COR-L47 (cell line): ENCODE data around the gene CSN3.

Source experiments
- DNase-seq: peaks from one replicate; lab custom pipeline; 2025; lab: John Stamatoyannopoulos, UW

Gene CSN3

DNA sequence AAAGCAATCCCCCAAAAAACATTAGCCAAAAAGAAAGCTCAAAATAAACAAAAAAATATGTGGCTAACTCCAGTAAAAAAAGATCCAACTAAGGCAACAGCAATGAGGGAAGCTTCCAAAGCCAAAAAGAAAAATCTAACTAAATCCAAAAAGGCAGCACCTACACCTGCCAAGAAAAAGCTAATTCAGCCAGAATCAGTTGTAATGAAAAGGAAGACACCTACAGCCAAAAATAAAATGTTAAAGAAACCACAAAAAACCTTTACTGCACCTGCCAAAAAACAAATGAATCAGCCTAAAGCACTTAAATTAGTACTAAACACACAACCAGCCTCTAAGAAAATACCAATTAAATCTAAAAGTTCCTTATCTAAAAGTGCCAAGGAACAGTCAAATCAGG is 55.2 kb downstream of the CSN3 start:
- DNase-seq = no peak

GRCh38 chr4:70298051-70298450 is 55.7 kb downstream of the CSN3 start:
- DNase-seq = no peak

GRCh38 chr4:70299643-70300042 is 57.2 kb downstream of the CSN3 start:
- no peak for DNase-seq

GRCh38 chr4:70300215-70300614 is 57.8 kb downstream of the CSN3 start:
- DNase-seq = no peak
